Stimulated activated CD8-positive, alpha-beta memory T cell treated with anti-CD3 and anti-CD28 coated beads, Interleukin-15, amount 100 ng/mL, for 24 hours (primary cell): ENCODE measurements around the gene TNFSF13.
"Not testable (repeated sequence)": the region's sequence is repeated elsewhere in the genome, so short reads cannot be mapped to it uniquely, and the experiment has no call there.

ENCODE experiments used
- DNase-seq: peaks from one replicate; pipeline ENCODE4 v3.0.0-alpha.2; 2020; ENCODE audit warnings: low read depth

TNFSF13 gene

GRCh38 chr17:7591596-7591995 lies 33.0 kb downstream of the TNFSF13 start:
- no peak for DNase-seq

- no peak for DNase-seq
Measured at GRCh38 chr17:7592422-7593021, 34.0 kb downstream of the TNFSF13 start.

- DNase-seq: no peak
Measured at GRCh38 chr17:7593296-7593695, 34.7 kb downstream of the TNFSF13 start.

GRCh38 chr17:7597561-7597960 lies 39.0 kb downstream of the TNFSF13 start:
- DNase-seq: not testable (repeated sequence)

GRCh38 chr17:7606280-7606679 lies 47.7 kb downstream of the TNFSF13 start:
- DNase-seq: no peak

- DNase-seq: no peak
Measured at GRCh38 chr17:7610641-7611040, 52.1 kb downstream of the TNFSF13 start.
